Measurements from ENCODE around the gene VAMP1. TPM values are rescaled to one million over a fixed set of nuclear protein-coding genes. Genes with fewer than 3 reads are reported as not detected.

Gene VAMP1
- total RNA-seq, 4 donors from 2014 or later, result 2.6 to 23.1 (median 17.7) TPM

DNA sequence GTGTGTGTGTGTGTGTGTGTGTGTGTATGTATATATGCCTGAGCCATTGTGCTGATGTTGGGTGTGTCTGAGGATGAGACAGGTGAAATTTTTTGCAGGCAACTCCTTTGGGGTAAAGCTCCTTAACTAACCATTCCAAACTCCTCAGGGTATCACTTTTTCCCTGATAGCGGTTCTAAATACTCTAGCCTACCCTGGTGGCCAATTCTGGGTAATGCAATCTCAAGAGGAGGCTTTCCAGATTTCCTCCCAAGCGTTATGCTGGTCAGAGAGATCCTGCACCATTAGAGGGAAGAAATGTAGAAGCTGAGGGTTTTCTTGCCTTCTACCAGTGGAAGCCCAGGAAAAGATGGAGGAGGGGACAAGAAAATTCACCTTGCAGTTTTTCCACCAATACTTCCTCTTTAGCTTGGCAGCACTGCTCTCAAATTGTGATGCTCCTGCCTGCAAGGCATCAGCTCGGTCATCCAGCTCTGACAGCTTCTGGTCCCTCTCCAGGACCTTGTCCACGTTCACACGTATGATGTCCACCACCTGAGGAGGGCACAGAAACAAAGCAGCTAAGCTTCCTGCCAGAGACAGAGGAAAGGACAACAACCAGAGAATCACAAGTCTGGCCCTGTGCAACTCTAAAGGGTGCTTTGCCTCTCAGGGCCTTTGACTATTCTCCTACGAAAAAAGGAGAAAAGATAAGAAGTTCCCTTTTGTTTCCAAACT is 4.9 kb downstream of the VAMP1 start:
- in situ Hi-C loops (cut with MboI; ENCODE audit: low pct_ligation_motif_present in 1 of 4, low pct_unique_long_range_greater_than_20kb in 1 of 4, low sequenced_read_pairs in 3 of 4) (loop anchor here in 2 of 4 donors (5.0 to 25.0 kb wide), 2 partner anchors 43 to 128 kb away; partner anchors contain the start of gene TNFRSF1A (in 2 of the 2)), intact Hi-C loops (cut with DNase I; ENCODE audit: low total_unique reads) (loop anchor here (5.0 kb wide), 1 partner anchor 143 kb away; no protein-coding TSS in a partner anchor)
- Histone ChIP-seq H3K4me3 (no peak overlapping the region), H3K9me3 (no peaks in the 10 kb centered on the region), H3K4me1 (peaks cover 12 to 67% (median 29%) of the 10 kb centered on the region in 4 donors), H3K27me3 (no peaks in the 10 kb centered on the region), H3K27ac (peak overlapping the region in 1 of 4 donors; percentile 23), H3K36me3 (peaks cover 0 to 32% (median 15%) of the 10 kb centered on the region in 4 donors)
- 23 to 42% methylated on average over 4 to 6 of the region's 6 CpGs for WGBS, 2 donors (ENCODE audit: low coverage in 1 of 2)
- no peak for TF ChIP-seq EP300 (IDR thresholded peaks at IDR 0.05; ENCODE audit: low read depth)
- TF ChIP-seq POLR2A (IDR thresholded peaks at IDR 0.05), result no peak
- TF ChIP-seq CTCF (IDR thresholded peaks at IDR 0.05), result peak; percentile 77 to 94 (median 86)
- peak in 1 of 3 donors; percentile 22 for TF ChIP-seq POLR2AphosphoS5 (IDR thresholded peaks at IDR 0.05)
- peak; percentile 66 for DNase-seq

DNA sequence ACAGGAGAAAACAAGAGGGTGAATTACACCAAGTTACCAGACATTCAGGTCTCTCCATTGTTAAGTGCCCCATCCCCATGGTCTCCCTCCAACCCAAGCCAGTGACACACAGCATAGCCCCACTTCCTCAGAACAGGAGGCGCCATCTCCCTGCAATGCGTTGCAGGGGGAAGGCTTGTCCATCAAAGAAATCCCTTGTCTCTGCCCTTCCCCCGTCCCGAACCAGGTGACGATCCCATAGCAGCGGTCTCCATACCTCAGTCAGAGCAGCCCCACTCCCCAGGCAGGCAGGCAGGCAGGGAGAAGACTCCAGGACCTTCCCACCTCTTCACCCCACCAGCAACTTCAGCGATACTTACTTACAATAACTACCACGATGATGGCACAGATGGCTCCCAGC is 5.9 kb downstream of the VAMP1 start:
- 89% methylated on average over 8 of the region's 8 CpGs; no CpG with 5 or more reads in 1 of the 2 donors for WGBS, 2 donors (ENCODE audit: low coverage in 1 of 2)
- no peaks in the 10 kb centered on the region for H3K9me3 ChIP-seq

GRCh38 chr12:6463858-6464257 is 6.6 kb downstream of the VAMP1 start:
- in situ Hi-C loops (cut with MboI; ENCODE audit: low pct_ligation_motif_present in 1 of 4, low pct_unique_long_range_greater_than_20kb in 1 of 4, low sequenced_read_pairs in 3 of 4), result loop anchor here in 2 of 4 donors (25.0 kb wide), 1 partner anchor 127 kb away; the partner anchor contains the start of gene TNFRSF1A (in 2 of the 2)
- DNase-seq, result no peak
- H3K4me1 ChIP-seq, result peaks cover 12 to 58% (median 16%) of the 10 kb centered on the region in 4 donors
- peak overlapping the region; percentile 11 to 76 (median 46) for H3K27ac ChIP-seq
- H3K27me3 ChIP-seq, result no peaks in the 10 kb centered on the region
- H3K36me3 ChIP-seq, result peaks cover 0 to 47% (median 22%) of the 10 kb centered on the region in 4 donors
- H3K9me3 ChIP-seq, result no peaks in the 10 kb centered on the region
- TF ChIP-seq CTCF (IDR thresholded peaks at IDR 0.05) (no peak), POLR2A (IDR thresholded peaks at IDR 0.05) (no peak), EP300 (IDR thresholded peaks at IDR 0.05; ENCODE audit: low read depth) (no peak), POLR2AphosphoS5 (IDR thresholded peaks at IDR 0.05) (no peak)
- WGBS, 2 donors (ENCODE audit: low coverage in 1 of 2), result 78 to 82% methylated on average over 5 to 6 of the region's 6 CpGs
- H3K4me3 ChIP-seq, result no peak overlapping the region
- intact Hi-C loops (cut with DNase I; ENCODE audit: low total_unique reads), result loop anchor here (5.0 kb wide), 1 partner anchor 42 kb away; no protein-coding TSS in a partner anchor

More for the DNA sequence above, 5.9 kb downstream of the VAMP1 start:
- Histone ChIP-seq H3K36me3 (peaks cover 0 to 41% (median 18%) of the 10 kb centered on the region in 4 donors), H3K4me1 (peaks cover 12 to 65% (median 23%) of the 10 kb centered on the region in 4 donors), H3K27ac (peak overlapping the region in 2 of 4 donors; percentile 32 to 76), H3K27me3 (no peaks in the 10 kb centered on the region), H3K4me3 (no peak overlapping the region)
- intact Hi-C loops (cut with DNase I; ENCODE audit: low total_unique reads) (loop anchor here (5.0 kb wide), 1 partner anchor 42 kb away; no protein-coding TSS in a partner anchor), in situ Hi-C loops (cut with MboI; ENCODE audit: low pct_ligation_motif_present in 1 of 4, low pct_unique_long_range_greater_than_20kb in 1 of 4, low sequenced_read_pairs in 3 of 4) (loop anchor here in 2 of 4 donors (25.0 kb wide), 1 partner anchor 127 kb away; the partner anchor contains the start of gene TNFRSF1A (in 2 of the 2))
- no peak for TF ChIP-seq POLR2A (IDR thresholded peaks at IDR 0.05)
- no peak for TF ChIP-seq POLR2AphosphoS5 (IDR thresholded peaks at IDR 0.05)
- no peak for TF ChIP-seq CTCF (IDR thresholded peaks at IDR 0.05)
- no peak for TF ChIP-seq EP300 (IDR thresholded peaks at IDR 0.05; ENCODE audit: low read depth)
- no peak for DNase-seq

DNA sequence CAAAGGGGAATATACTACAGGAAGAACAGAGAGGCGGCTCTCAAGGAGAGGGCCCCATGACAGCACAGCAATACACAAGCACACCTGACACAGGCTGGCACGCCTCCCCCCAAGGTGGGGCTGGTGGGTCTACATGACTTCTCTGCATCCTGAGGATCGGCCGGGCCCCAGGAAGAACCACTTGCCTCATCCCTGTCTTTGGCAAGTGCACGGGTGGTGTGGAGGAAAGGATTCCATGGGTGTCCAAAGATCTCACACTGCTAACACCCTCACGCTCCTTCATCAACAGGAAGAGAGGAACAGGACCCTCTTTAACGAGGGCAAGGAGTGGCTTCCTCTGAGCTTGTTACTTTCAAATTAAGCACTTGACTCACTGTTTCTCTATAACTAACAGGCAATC is 7.3 kb downstream of the VAMP1 start:
- DNase-seq, result no peak
- TF ChIP-seq POLR2AphosphoS5 (IDR thresholded peaks at IDR 0.05) (no peak), EP300 (IDR thresholded peaks at IDR 0.05; ENCODE audit: low read depth) (no peak), CTCF (IDR thresholded peaks at IDR 0.05) (no peak), POLR2A (IDR thresholded peaks at IDR 0.05) (no peak)
- WGBS, 2 donors (ENCODE audit: low coverage in 1 of 2), result 69 to 70% methylated on average over 2 to 7 of the region's 7 CpGs
- peaks cover 10 to 52% (median 11%) of the 10 kb centered on the region in 4 donors for H3K4me1 ChIP-seq
- peak overlapping the region; percentile 59 to 82 (median 74) for H3K27ac ChIP-seq
- H3K9me3 ChIP-seq, result no peaks in the 10 kb centered on the region
- intact Hi-C loops (cut with DNase I; ENCODE audit: low total_unique reads), result loop anchor here (5.0 kb wide), 1 partner anchor 41 kb away; no protein-coding TSS in a partner anchor
- peaks cover 0 to 50% (median 25%) of the 10 kb centered on the region in 4 donors for H3K36me3 ChIP-seq
- no peaks in the 10 kb centered on the region for H3K27me3 ChIP-seq
- in situ Hi-C loops (cut with MboI; ENCODE audit: low pct_ligation_motif_present in 1 of 4, low pct_unique_long_range_greater_than_20kb in 1 of 4, low sequenced_read_pairs in 3 of 4), result loop anchor here in 2 of 4 donors (25.0 kb wide), 1 partner anchor 126 kb away; the partner anchor contains the start of gene TNFRSF1A (in 2 of the 2)
- no peak overlapping the region for H3K4me3 ChIP-seq

Measured in transverse colon (tissue), 4 donors.